ENCODE data around the gene PAPPA2.
"Not testable (repeated sequence)": the region's sequence is repeated elsewhere in the genome, so short reads cannot be mapped to it uniquely, and the experiment has no call there.

GRCh38 chr1:176451741-176452140 lies 11.2 kb upstream of the PAPPA2 start:
- TF ChIP-seq POLR2AphosphoS5 (IDR thresholded peaks at IDR 0.05); CTCF (IDR thresholded peaks at IDR 0.05); POLR2A (IDR thresholded peaks at IDR 0.05; ENCODE audit: low read depth): not testable (repeated sequence)

All from esophagus muscularis mucosa (tissue), 3 donors.